GM18511 (cell line): Measurements from ENCODE around the gene FARS2.

Experiments
- ATAC-seq: cut with Tn5 transposase; IDR thresholded peaks from one replicate; pipeline ENCODE4 v1.9.1; 2021; ENCODE audit warnings: mild to moderate bottlenecking, moderate library complexity; ENCODE audit not compliant: unreplicated experiment

FARS2 gene

GRCh38 chr6:5497896-5498578, 236.7 kb downstream of the FARS2 start:
- ATAC-seq = no peak

GRCh38 chr6:5498579-5498899, 237.2 kb downstream of the FARS2 start:
- no peak for ATAC-seq

- no peak for ATAC-seq
Measured at GRCh38 chr6:5499644-5500306, 238.5 kb downstream of the FARS2 start.

GRCh38 chr6:5501837-5502236, 240.5 kb downstream of the FARS2 start:
- no peak for ATAC-seq

GRCh38 chr6:5504078-5504477, 242.8 kb downstream of the FARS2 start:
- no peak for ATAC-seq

GRCh38 chr6:5506149-5506548, 244.8 kb downstream of the FARS2 start:
- ATAC-seq = peak; percentile 35

GRCh38 chr6:5506597-5506996, 245.3 kb downstream of the FARS2 start:
- peak; percentile 37 for ATAC-seq

- peak; percentile 91 for ATAC-seq
Measured at GRCh38 chr6:5507131-5507681, 245.9 kb downstream of the FARS2 start.

GRCh38 chr6:5509106-5509505, 247.8 kb downstream of the FARS2 start:
- no peak for ATAC-seq

- no peak for ATAC-seq
Measured at GRCh38 chr6:5510331-5511133, 249.2 kb downstream of the FARS2 start.

GRCh38 chr6:5511954-5512353, 250.6 kb downstream of the FARS2 start:
- no peak for ATAC-seq

GRCh38 chr6:5512422-5512821, 251.1 kb downstream of the FARS2 start:
- ATAC-seq = no peak

- no peak for ATAC-seq
Measured at GRCh38 chr6:5513408-5513807, 252.1 kb downstream of the FARS2 start.

- peak; percentile 58 for ATAC-seq
Measured at GRCh38 chr6:5514353-5514752, 253.0 kb downstream of the FARS2 start.

- no peak for ATAC-seq
Measured at GRCh38 chr6:5515200-5515599, 253.9 kb downstream of the FARS2 start.

GRCh38 chr6:5516036-5516435, 254.7 kb downstream of the FARS2 start:
- ATAC-seq = no peak

- ATAC-seq = peak; percentile 45
Measured at GRCh38 chr6:5517796-5518195, 256.5 kb downstream of the FARS2 start.

GRCh38 chr6:5518936-5519491, 257.7 kb downstream of the FARS2 start:
- no peak for ATAC-seq

- ATAC-seq = no peak
Measured at GRCh38 chr6:5520796-5521195, 259.5 kb downstream of the FARS2 start.

- no peak for ATAC-seq
Measured at GRCh38 chr6:5521322-5521721, 260.0 kb downstream of the FARS2 start.

GRCh38 chr6:5522147-5522546, 260.8 kb downstream of the FARS2 start:
- ATAC-seq = no peak
